ENCODE data around the gene COL5A3.

The COL5A3 gene

GRCh38 chr19:9916719-9917118 lies 93.6 kb downstream of the COL5A3 start:
- no peaks in the 10 kb centered on the region for H3K9me3 Mint-ChIP-seq
- no peak overlapping the region for H3K27ac Mint-ChIP-seq
- H3K4me3 Mint-ChIP-seq, result no peak overlapping the region

GRCh38 chr19:9914315-9915207 lies 95.7 kb downstream of the COL5A3 start:
- H3K27me3 Mint-ChIP-seq, result peaks cover 32% of the 10 kb centered on the region
- DNase-seq, result peak; percentile 88
- no peak overlapping the region for H3K27ac Mint-ChIP-seq
- no peaks in the 10 kb centered on the region for H3K36me3 Mint-ChIP-seq (ENCODE audit: low read depth)
- H3K4me3 Mint-ChIP-seq, result peak overlapping the region; percentile 70
- peaks cover 8% of the 10 kb centered on the region for H3K4me1 Mint-ChIP-seq (ENCODE audit: low read depth)
- H3K9me3 Mint-ChIP-seq, result no peaks in the 10 kb centered on the region

More at GRCh38 chr19:9916719-9917118, 93.6 kb downstream of the COL5A3 start:
- Mint-ChIP-seq H3K27me3 (peaks cover 35% of the 10 kb centered on the region), H3K4me1 (ENCODE audit: low read depth) (peaks cover 8% of the 10 kb centered on the region), H3K36me3 (ENCODE audit: low read depth) (no peaks in the 10 kb centered on the region)
- no peak for DNase-seq

GRCh38 chr19:9914001-9914314 lies 96.3 kb downstream of the COL5A3 start:
- Mint-ChIP-seq H3K36me3 (ENCODE audit: low read depth) (no peaks in the 10 kb centered on the region), H3K27me3 (peaks cover 33% of the 10 kb centered on the region), H3K4me1 (ENCODE audit: low read depth) (peaks cover 8% of the 10 kb centered on the region), H3K9me3 (no peaks in the 10 kb centered on the region), H3K4me3 (peak overlapping the region; percentile 70), H3K27ac (no peak overlapping the region)
- no peak for DNase-seq

- Mint-ChIP-seq H3K27me3 (peaks cover 28% of the 10 kb centered on the region), H3K4me3 (peak overlapping the region; percentile 65), H3K9me3 (no peaks in the 10 kb centered on the region), H3K4me1 (ENCODE audit: low read depth) (peaks cover 8% of the 10 kb centered on the region), H3K27ac (no peak overlapping the region), H3K36me3 (ENCODE audit: low read depth) (no peaks in the 10 kb centered on the region)
- peak; percentile 35 for DNase-seq
Observed at GRCh38 chr19:9913237-9914000, 96.9 kb downstream of the COL5A3 start.

GRCh38 chr19:9912551-9913236 lies 97.6 kb downstream of the COL5A3 start:
- H3K9me3 Mint-ChIP-seq, result no peaks in the 10 kb centered on the region
- peaks cover 8% of the 10 kb centered on the region for H3K4me1 Mint-ChIP-seq (ENCODE audit: low read depth)
- H3K36me3 Mint-ChIP-seq (ENCODE audit: low read depth), result no peaks in the 10 kb centered on the region
- H3K27me3 Mint-ChIP-seq, result peaks cover 24% of the 10 kb centered on the region
- DNase-seq, result no peak
- peak overlapping the region; percentile 30 for H3K27ac Mint-ChIP-seq
- peak overlapping the region; percentile 65 for H3K4me3 Mint-ChIP-seq

- no peak overlapping the region for H3K4me3 Mint-ChIP-seq
- peaks cover 15% of the 10 kb centered on the region for H3K27me3 Mint-ChIP-seq
- H3K9me3 Mint-ChIP-seq, result no peaks in the 10 kb centered on the region
- no peak for DNase-seq
- H3K4me1 Mint-ChIP-seq (ENCODE audit: low read depth), result peaks cover 8% of the 10 kb centered on the region
- H3K27ac Mint-ChIP-seq, result no peak overlapping the region
- H3K36me3 Mint-ChIP-seq (ENCODE audit: low read depth), result no peaks in the 10 kb centered on the region
Observed at GRCh38 chr19:9911524-9912185, 98.6 kb downstream of the COL5A3 start.

- no peak for DNase-seq
- Mint-ChIP-seq H3K27me3 (peaks cover 13% of the 10 kb centered on the region), H3K9me3 (no peaks in the 10 kb centered on the region), H3K4me1 (ENCODE audit: low read depth) (peaks cover 8% of the 10 kb centered on the region), H3K4me3 (no peak overlapping the region), H3K27ac (no peak overlapping the region), H3K36me3 (ENCODE audit: low read depth) (no peaks in the 10 kb centered on the region)
Observed at GRCh38 chr19:9910625-9911024, 99.7 kb downstream of the COL5A3 start.

All from activated T-cell treated with anti-CD3 and anti-CD28 coated beads, Interleukin-2, amount 50 U/mL, for 24 hours (primary cell).